Spinal cord (tissue), 9 donors: ENCODE results near the gene MSL3B.
A peak's percentile ranks its signal among the peaks of the same experiment; 100 is the strongest.

Experiments used
- DNase-seq, 6 donors: peaks; one replicate each; pipeline versions ENCODE4 v3.0.0 to v3.0.0-alpha.2; 2013 to 2015; ENCODE audit warnings: low spot score in 6 of 6, low read depth in 4 of 6
- H3K27ac ChIP-seq: one replicate; pipeline ENCODE4 v1.5.1; 2013; ENCODE audit warnings: low read depth, low read length, control low read depth
- H3K27me3 ChIP-seq: one replicate; pipeline ENCODE4 v1.6.1; 2013; ENCODE audit warnings: low read length; ENCODE audit not compliant: control insufficient read depth, insufficient read depth
- H3K36me3 ChIP-seq: one replicate; pipeline ENCODE4 v1.6.1; 2013; ENCODE audit warnings: low read length; ENCODE audit not compliant: control insufficient read depth, insufficient read depth
- H3K4me1 ChIP-seq: one replicate; pipeline ENCODE4 v1.6.1; 2013; ENCODE audit warnings: low read length; ENCODE audit not compliant: control insufficient read depth, insufficient read depth
- H3K4me3 ChIP-seq: one replicate; pipeline ENCODE4 v1.5.1; 2013; ENCODE audit warnings: low read depth, low read length, control low read depth
- H3K9me3 ChIP-seq: one replicate; pipeline ENCODE4 v1.6.1; 2013; ENCODE audit warnings: low read length; ENCODE audit not compliant: control insufficient read depth, insufficient read depth
- WGBS: methylation state at CpG from one replicate; pipeline ENCODE4 v1.1.5; 2013; ENCODE audit warnings: missing lambda C conversion rate; ENCODE audit not compliant: insufficient coverage; 5-methylcytosine and 5-hydroxymethylcytosine counted together
- donor health status: healthy.

The MSL3B gene

GRCh38 chr2:233846387-233847247 is 21.6 kb downstream of the MSL3B start:
- Histone ChIP-seq H3K4me3 (no peak overlapping the region), H3K4me1 (no peaks in the 10 kb centered on the region), H3K36me3 (peaks cover 26% of the 10 kb centered on the region), H3K9me3 (no peaks in the 10 kb centered on the region), H3K27ac (no peak overlapping the region), H3K27me3 (no peaks in the 10 kb centered on the region)
- peak in 1 of 6 donors; percentile 9 for DNase-seq
- WGBS = 93% methylated on average over 13 of the region's 16 CpGs

GRCh38 chr2:233845301-233846060 is 22.7 kb downstream of the MSL3B start:
- Histone ChIP-seq H3K9me3 (no peaks in the 10 kb centered on the region), H3K4me3 (no peak overlapping the region), H3K27ac (no peak overlapping the region), H3K27me3 (no peaks in the 10 kb centered on the region), H3K4me1 (no peaks in the 10 kb centered on the region), H3K36me3 (peaks cover 23% of the 10 kb centered on the region)
- WGBS = no CpG with 5 or more reads among the region's 1 CpG
- DNase-seq = no peak

GRCh38 chr2:233844836-233845235 is 23.4 kb downstream of the MSL3B start:
- 100% methylated on average over 1 of the region's 3 CpGs for WGBS
- H3K4me3 ChIP-seq = no peak overlapping the region
- H3K9me3 ChIP-seq = no peaks in the 10 kb centered on the region
- no peaks in the 10 kb centered on the region for H3K4me1 ChIP-seq
- H3K27me3 ChIP-seq = no peaks in the 10 kb centered on the region
- no peak for DNase-seq
- no peak overlapping the region for H3K27ac ChIP-seq
- H3K36me3 ChIP-seq = peaks cover 21% of the 10 kb centered on the region

- WGBS = 92% methylated on average over 16 of the region's 19 CpGs
- H3K27ac ChIP-seq = no peak overlapping the region
Observed at GRCh38 chr2:233844064-233844807, 23.9 kb downstream of the MSL3B start.

GRCh38 chr2:233841183-233841582 is 27.0 kb downstream of the MSL3B start:
- H3K27ac ChIP-seq = no peak overlapping the region
- no peak overlapping the region for H3K4me3 ChIP-seq
- no peaks in the 10 kb centered on the region for H3K9me3 ChIP-seq
- H3K36me3 ChIP-seq = peaks cover 9% of the 10 kb centered on the region
- no peaks in the 10 kb centered on the region for H3K27me3 ChIP-seq
- no peak for DNase-seq
- H3K4me1 ChIP-seq = no peaks in the 10 kb centered on the region
- WGBS = 100% methylated on average over 6 of the region's 11 CpGs

More at GRCh38 chr2:233844064-233844807, 23.9 kb downstream of the MSL3B start:
- Histone ChIP-seq H3K9me3 (no peaks in the 10 kb centered on the region), H3K4me3 (no peak overlapping the region), H3K27me3 (no peaks in the 10 kb centered on the region), H3K36me3 (peaks cover 20% of the 10 kb centered on the region), H3K4me1 (no peaks in the 10 kb centered on the region)
- DNase-seq = no peak

GRCh38 chr2:233840520-233840919 is 27.7 kb downstream of the MSL3B start:
- 94% methylated on average over 8 of the region's 9 CpGs for WGBS
- DNase-seq = no peak
- Histone ChIP-seq H3K27ac (no peak overlapping the region), H3K4me3 (no peak overlapping the region), H3K27me3 (no peaks in the 10 kb centered on the region), H3K36me3 (peaks cover 13% of the 10 kb centered on the region), H3K4me1 (no peaks in the 10 kb centered on the region), H3K9me3 (no peaks in the 10 kb centered on the region)

- DNase-seq = no peak
- Histone ChIP-seq H3K27ac (no peak overlapping the region), H3K4me3 (no peak overlapping the region), H3K36me3 (peaks cover 13% of the 10 kb centered on the region), H3K9me3 (no peaks in the 10 kb centered on the region), H3K27me3 (no peaks in the 10 kb centered on the region), H3K4me1 (no peaks in the 10 kb centered on the region)
- WGBS = 95% methylated on average over 9 of the region's 10 CpGs
Observed at GRCh38 chr2:233839447-233839820, 28.8 kb downstream of the MSL3B start.

GRCh38 chr2:233838726-233839446 is 29.3 kb downstream of the MSL3B start:
- Histone ChIP-seq H3K9me3 (no peaks in the 10 kb centered on the region), H3K36me3 (peaks cover 13% of the 10 kb centered on the region), H3K4me1 (no peaks in the 10 kb centered on the region), H3K4me3 (no peak overlapping the region), H3K27me3 (no peaks in the 10 kb centered on the region), H3K27ac (no peak overlapping the region)
- 91% methylated on average over 12 of the region's 12 CpGs for WGBS
- DNase-seq = no peak

GRCh38 chr2:233838251-233838650 is 29.9 kb downstream of the MSL3B start:
- WGBS = 78% methylated on average over 7 of the region's 7 CpGs
- Histone ChIP-seq H3K9me3 (no peaks in the 10 kb centered on the region), H3K36me3 (peaks cover 13% of the 10 kb centered on the region), H3K27me3 (no peaks in the 10 kb centered on the region), H3K4me1 (no peaks in the 10 kb centered on the region), H3K4me3 (no peak overlapping the region), H3K27ac (no peak overlapping the region)
- DNase-seq = no peak
